GM12873 (cell line): ENCODE data around the gene SSTR1.

ENCODE experiments used
- CTCF ChIP-seq: IDR thresholded peaks from 2 replicates; pipeline ENCODE4 v1.5.1; 2012; ENCODE audit warnings: low read depth, mild to moderate bottlenecking, moderate library complexity, low read length, control low read depth; ENCODE audit not compliant: insufficient read depth; ENCODE audit errors: missing control alignments

SSTR1 gene

GRCh38 chr14:38184132-38184531, 23.6 kb upstream of the SSTR1 start:
- no peak for TF ChIP-seq CTCF

- TF ChIP-seq CTCF: no peak
Observed at GRCh38 chr14:38185671-38186070, 22.0 kb upstream of the SSTR1 start.

GRCh38 chr14:38186216-38186615, 21.5 kb upstream of the SSTR1 start:
- no peak for TF ChIP-seq CTCF

- TF ChIP-seq CTCF: no peak
Observed at GRCh38 chr14:38187528-38187927, 20.2 kb upstream of the SSTR1 start.

- no peak for TF ChIP-seq CTCF
Observed at GRCh38 chr14:38189930-38190726, 17.6 kb upstream of the SSTR1 start.

- peak; percentile 24 for TF ChIP-seq CTCF
Observed at GRCh38 chr14:38197001-38197783, 10.5 kb upstream of the SSTR1 start.

GRCh38 chr14:38197784-38198335, 9.8 kb upstream of the SSTR1 start:
- no peak for TF ChIP-seq CTCF
